Erythroblast (primary cell): Measurements from ENCODE around the gene NOD2.

Experiments
- GATA1 ChIP-seq: IDR thresholded peaks from 2 replicates; pipeline ENCODE4 v1.6.1; 2011; ENCODE audit warnings: low read depth, mild to moderate bottlenecking, control low read depth, low read length, moderate library complexity
- POLR2A ChIP-seq: IDR thresholded peaks from 2 replicates; pipeline ENCODE4 v1.6.1; 2011; ENCODE audit warnings: mild to moderate bottlenecking, low read length

- TF ChIP-seq POLR2A (no peak), GATA1 (no peak)
Measured at GRCh38 chr16:50644245-50644644, 49.2 kb upstream of the NOD2 start.
